Measurements from ENCODE around the gene LRIF1.
"Not testable (repeated sequence)": the region's sequence is repeated elsewhere in the genome, so short reads cannot be mapped to it uniquely, and the experiment has no call there.

The LRIF1 gene

GRCh38 chr1:110948038-110948810 lies 15.5 kb downstream of the LRIF1 start:
- DNase-seq, result no peak

DNA sequence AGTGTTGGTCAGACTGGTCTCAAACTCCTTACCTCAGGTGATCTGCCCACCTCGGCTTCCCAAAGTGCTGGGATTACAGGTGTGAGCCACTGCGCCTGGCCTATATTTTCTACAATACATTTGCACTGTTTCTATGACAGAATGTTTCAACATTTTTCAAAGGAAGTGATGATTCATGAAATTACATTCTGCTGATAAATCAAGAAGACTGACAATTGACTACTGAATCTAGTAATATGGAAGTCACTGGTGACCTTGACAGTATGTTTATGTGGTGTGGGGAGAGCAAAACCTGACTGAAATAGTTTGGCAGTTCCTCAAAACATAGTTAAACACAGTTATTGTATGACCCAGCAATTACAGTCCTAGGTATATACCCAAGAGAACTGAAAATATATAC lies 18.1 kb downstream of the LRIF1 start:
- DNase-seq, result no peak

DNA sequence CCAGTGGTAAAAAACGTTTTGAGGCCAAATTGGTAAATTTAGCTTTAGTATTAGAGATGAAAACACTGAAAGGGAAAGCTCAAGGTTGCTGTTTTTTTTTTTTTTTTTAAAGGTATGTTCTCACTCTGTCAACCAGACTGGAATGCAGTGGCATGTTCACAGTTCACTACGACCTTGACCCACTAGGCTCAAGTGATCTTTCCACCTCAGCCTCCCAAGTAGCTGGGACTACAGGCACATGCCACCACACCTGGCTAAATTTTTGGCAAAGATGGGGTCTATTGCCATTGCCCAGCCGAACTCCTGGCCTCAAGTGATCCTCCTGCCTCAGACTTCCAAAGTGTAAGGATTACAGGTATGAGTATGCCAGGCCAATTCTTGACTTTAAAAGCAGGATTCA lies 18.9 kb downstream of the LRIF1 start:
- no peak for DNase-seq

DNA sequence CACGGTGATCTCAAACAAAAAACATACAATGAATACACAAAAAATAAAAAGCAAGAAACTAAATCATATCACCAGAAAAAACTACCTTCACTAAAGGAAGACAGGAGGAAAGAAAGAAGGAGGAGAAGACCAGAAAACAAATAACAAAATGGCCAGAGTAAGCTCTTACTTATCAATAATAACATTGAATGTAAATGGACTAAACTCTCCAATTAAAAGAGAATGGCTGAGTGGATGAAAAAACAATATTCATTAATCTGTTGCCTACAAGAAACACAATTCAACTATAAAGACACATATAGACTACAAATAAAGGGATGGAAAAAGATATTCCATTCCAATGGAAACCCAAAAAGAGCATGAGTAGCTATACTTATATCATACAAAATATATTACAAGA lies 27.2 kb downstream of the LRIF1 start:
- no peak for DNase-seq

DNA sequence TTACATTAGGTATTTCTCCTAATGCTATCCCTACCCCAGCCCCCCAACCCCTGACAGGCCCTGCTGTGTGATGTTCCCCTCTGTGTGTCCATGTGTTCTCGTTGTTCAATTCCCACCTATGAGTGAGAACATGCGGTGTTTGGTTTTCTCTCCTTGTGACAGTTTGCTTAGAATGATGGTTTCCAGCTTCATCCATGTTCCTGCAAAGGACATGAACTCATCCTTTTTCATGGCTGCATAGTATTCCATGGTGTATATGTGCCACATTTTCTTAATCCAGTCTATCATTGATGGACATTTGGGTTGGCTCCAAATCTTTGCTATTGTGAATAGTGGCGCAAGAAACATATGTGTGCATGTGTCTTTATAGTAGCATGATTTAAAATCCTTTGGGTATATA lies 32.6 kb downstream of the LRIF1 start:
- not testable (repeated sequence) for DNase-seq

- DNase-seq, result no peak
Measured at GRCh38 chr1:110928904-110929303, 34.8 kb downstream of the LRIF1 start.

DNA sequence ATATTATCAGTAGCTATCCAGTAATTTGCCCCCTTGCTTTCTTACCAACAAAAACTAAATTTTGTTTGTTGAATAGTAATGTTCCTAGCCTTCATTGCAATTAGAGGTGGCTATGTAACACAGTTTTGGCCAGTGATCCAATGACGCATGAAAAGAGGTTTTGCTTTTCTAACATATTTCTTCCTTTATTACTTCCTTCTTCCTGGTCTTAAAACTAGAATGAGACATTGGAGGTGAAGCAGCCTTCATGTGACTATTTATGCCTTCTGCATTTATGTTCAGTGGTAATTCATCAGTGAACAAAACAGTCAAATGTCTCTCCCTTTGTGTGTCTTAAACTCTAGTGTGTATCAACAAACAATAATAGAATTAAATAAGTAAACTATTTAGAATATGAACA lies 35.5 kb downstream of the LRIF1 start:
- DNase-seq, result no peak

DNA sequence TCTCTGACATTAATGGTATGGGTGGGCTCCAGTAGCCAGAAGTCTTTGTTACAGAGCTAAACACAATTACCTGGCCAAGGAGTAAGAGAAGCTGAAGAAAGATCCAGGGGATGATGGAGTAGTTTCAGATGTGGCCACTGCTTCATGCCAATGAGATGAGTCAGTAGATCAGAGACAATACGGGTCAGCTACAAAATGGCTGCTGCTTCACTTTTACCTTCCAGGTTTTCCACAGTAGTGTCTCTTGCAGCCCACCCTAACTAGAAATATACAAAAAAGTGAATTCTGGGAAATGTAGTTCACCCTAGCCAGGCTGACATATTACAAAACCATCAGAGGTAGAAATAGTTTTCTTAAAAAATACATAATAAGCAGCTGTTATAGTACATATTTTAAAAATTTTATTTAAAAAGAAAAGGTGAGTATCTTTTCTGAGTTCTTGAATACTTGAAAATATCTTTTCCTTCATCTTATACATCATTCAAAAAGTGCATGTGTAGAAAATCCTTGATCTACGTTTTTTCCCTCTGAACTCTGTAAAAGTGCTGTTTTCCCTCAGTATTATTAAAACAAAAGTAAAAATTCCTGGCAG lies 36.1 kb downstream of the LRIF1 start:
- no peak for DNase-seq

GRCh38 chr1:110921953-110922352 lies 41.8 kb downstream of the LRIF1 start:
- no peak for DNase-seq

- DNase-seq, result no peak
Measured at GRCh38 chr1:110918016-110918415, 45.7 kb downstream of the LRIF1 start.

GRCh38 chr1:110916669-110917306 lies 46.9 kb downstream of the LRIF1 start:
- DNase-seq, result no peak

- DNase-seq, result no peak
Measured at GRCh38 chr1:110916274-110916668, 47.5 kb downstream of the LRIF1 start.

GRCh38 chr1:110915804-110916203 lies 47.9 kb downstream of the LRIF1 start:
- no peak for DNase-seq

DNA sequence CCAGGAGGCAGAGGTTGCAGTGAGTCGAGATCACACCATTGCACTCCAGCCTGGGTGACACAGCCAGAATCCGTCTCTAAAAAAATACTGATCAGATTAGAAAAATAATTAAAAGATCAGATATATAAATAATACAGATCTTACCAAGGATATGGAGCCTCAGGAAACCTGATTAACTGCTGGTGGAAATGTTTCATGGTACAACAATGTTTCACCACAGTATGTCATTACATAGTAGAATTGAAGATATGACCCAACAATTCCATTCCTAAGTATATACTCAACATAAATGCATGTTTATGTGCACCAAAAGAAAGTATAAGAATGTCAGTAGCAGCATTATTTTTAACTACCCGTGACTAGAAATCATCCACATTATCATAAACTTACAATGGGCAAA lies 49.0 kb downstream of the LRIF1 start:
- DNase-seq, result no peak

- DNase-seq, result no peak
Measured at GRCh38 chr1:110912784-110913183, 50.9 kb downstream of the LRIF1 start.

DNA sequence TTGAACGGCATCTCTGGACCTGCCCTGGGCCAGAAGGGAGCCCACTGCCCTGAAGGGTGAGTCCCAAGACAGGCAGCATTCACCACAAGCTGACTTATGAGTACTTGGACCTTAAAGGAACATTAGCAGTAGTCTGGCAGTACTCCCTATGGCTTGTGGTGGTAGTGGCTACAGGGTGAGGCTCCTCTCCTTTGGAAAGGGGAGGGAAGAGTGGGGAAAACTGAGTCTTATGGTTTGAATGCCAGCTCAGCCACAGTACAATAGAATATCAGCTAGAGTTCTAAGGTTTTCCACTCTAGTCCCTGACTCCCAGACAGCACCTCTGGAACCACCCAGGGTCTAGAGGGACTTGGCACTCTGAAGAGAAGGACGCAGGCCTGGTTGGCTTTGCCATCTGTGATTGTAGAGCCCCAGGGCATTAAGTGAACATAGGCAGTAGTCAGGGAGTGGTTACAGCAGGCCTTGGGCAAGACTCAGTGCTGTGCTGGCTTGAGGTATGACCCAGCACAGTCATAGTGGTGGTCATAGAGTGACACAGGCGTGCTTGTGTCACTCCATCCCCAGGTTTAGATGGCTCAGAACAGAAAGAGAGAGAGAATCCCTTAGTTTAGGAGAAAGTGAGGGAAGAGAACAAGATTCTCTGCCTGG lies 59.7 kb downstream of the LRIF1 start:
- no peak for DNase-seq

- DNase-seq, result no peak
Measured at GRCh38 chr1:110902820-110903463, 60.8 kb downstream of the LRIF1 start.

- DNase-seq, result no peak
Measured at GRCh38 chr1:110899458-110899843, 64.3 kb downstream of the LRIF1 start.

- DNase-seq, result no peak
Measured at GRCh38 chr1:110898734-110899457, 64.8 kb downstream of the LRIF1 start.

DNA sequence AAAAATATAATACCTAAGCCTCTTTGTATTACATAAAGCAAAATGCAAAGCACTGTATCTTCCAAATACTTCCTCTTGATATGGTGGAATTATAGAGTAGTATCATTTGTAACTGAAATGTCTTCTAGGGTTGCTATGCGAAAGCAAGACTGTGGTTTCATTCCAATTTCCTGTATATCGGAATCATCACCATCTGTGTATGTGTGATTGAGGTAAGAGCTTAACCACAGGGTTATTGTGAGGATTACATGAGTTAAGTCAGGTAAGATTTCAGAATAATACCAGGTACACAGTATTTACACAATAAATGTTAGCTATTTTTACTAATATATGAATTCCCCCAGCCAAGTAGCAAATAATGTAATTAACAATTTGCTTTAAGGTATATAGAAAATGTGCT lies 66.0 kb downstream of the LRIF1 start:
- no peak for DNase-seq
